HepG2 (cell line): ENCODE results near the gene CDC20. TPM values are rescaled to one million over a fixed set of nuclear protein-coding genes. Genes with fewer than 3 reads are reported as not detected.

Experiments
- EED ChIP-seq: sonication (generic); formaldehyde crosslinking; IDR thresholded peaks from 2 replicates; pipeline ENCODE4 v1.5.0; 2020; ENCODE audit warnings: mild to moderate bottlenecking, missing genetic modification reagents
- ELF3 ChIP-seq: IDR thresholded peaks from 2 replicates; pipeline ENCODE4 v1.6.1; 2016; ENCODE audit warnings: missing genetic modification reagents, missing compliant biosample characterization
- KLF6 ChIP-seq: IDR thresholded peaks from 2 replicates; pipeline ENCODE4 v1.8.0; 2016; ENCODE audit warnings: missing biosample characterization, missing genetic modification reagents
- SPEN ChIP-seq: sonication (generic); formaldehyde crosslinking; IDR thresholded peaks from 2 replicates; pipeline ENCODE4 v1.5.1; 2020; ENCODE audit warnings: low read depth, mild to moderate bottlenecking, missing genetic modification reagents
- ZNF101 ChIP-seq: sonication (generic); formaldehyde crosslinking; IDR thresholded peaks from 2 replicates; pipeline ENCODE4 v1.4.0; 2020; ENCODE audit warnings: mild to moderate bottlenecking, low read depth, missing genetic modification reagents, borderline replicate concordance
- ZNF124 ChIP-seq: sonication (generic); formaldehyde crosslinking; IDR thresholded peaks from 2 replicates; pipeline ENCODE4 v1.4.0; 2020; ENCODE audit warnings: missing genetic modification reagents
- ZSCAN30 ChIP-seq: sonication (generic); formaldehyde crosslinking; IDR thresholded peaks from 2 replicates; pipeline ENCODE4 v1.5.0; 2020; ENCODE audit warnings: mild to moderate bottlenecking, missing genetic modification reagents
- polyA plus RNA-seq, 8 experiments: library from polyadenylated mRNA; depleted of rRNA in 3 of 8; stranded (reverse) in 7 of 8; unstranded in 1 of 8; fragments of >200 nt; fragmentation: Illumina TruSeq in 4 of 8; extraction: Trizol in 4 of 8; gene quantifications; 2 replicates each; pipeline versions ENCODE4 v1.2.1 to v1.2.3, GENCODE V29; 2011 to 2016; ENCODE audit warnings: low read depth in 4 of 8, missing spikeins in 1 of 8, mixed read lengths in 1 of 8; ENCODE audit not compliant: insufficient read depth in 1 of 8
- total RNA-seq, 5 experiments: library from RNA; depleted of rRNA; stranded (reverse); fragments of >200 nt; fragmentation: Illumina TruSeq; extraction: Trizol; gene quantifications; 2 replicates each; pipeline ENCODE4 v1.2.3, GENCODE V29; 2016; ENCODE audit warnings: low read depth in 1 of 5
- TF ChIP-seq, protein P1 (sequence below): sonication (generic); formaldehyde crosslinking; IDR thresholded peaks from 2 replicates; pipeline ENCODE4 v1.5.0; 2020; ENCODE audit warnings: mild to moderate bottlenecking, missing genetic modification reagents, borderline replicate concordance
- TF ChIP-seq, protein P2 (sequence below), 2 experiments: sonication (generic) in 1 of 2; formaldehyde crosslinking in 1 of 2; IDR thresholded peaks; 2 replicates each; pipeline versions ENCODE4 v1.5.1 to v1.6.1; 2011 to 2020; ENCODE audit warnings: borderline replicate concordance in 1 of 2, low read depth in 1 of 2, low read length in 1 of 2, mild to moderate bottlenecking in 1 of 2, missing genetic modification reagents in 1 of 2, moderate library complexity in 1 of 2

Gene CDC20
- total and polyA plus RNA-seq, 2 of the 13 experiments (the other 11 are each of a cell fraction or from before 2014, with no cell fraction given): 57.9 to 90.0 TPM

DNA sequence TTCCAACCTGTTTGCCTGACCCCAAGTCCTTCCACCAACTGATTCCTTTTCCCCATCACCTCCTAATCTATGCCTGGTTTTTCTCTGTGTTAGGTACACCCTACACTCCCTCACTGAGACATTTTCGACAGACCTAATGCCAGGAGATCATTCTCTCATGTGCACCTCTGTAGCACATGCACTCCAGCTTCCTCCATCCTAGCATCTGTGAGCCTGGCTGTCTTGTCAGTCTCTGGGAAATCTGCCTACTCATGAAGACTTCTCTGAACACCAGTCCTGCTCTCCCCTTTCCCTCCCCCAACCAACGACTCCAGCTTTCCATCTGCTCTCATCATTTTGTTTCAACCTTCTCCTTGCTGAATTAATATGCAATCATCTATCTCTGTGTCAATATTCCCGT is 29.8 kb downstream of the CDC20 start (continued):
- TF ChIP-seq, protein P1, sequence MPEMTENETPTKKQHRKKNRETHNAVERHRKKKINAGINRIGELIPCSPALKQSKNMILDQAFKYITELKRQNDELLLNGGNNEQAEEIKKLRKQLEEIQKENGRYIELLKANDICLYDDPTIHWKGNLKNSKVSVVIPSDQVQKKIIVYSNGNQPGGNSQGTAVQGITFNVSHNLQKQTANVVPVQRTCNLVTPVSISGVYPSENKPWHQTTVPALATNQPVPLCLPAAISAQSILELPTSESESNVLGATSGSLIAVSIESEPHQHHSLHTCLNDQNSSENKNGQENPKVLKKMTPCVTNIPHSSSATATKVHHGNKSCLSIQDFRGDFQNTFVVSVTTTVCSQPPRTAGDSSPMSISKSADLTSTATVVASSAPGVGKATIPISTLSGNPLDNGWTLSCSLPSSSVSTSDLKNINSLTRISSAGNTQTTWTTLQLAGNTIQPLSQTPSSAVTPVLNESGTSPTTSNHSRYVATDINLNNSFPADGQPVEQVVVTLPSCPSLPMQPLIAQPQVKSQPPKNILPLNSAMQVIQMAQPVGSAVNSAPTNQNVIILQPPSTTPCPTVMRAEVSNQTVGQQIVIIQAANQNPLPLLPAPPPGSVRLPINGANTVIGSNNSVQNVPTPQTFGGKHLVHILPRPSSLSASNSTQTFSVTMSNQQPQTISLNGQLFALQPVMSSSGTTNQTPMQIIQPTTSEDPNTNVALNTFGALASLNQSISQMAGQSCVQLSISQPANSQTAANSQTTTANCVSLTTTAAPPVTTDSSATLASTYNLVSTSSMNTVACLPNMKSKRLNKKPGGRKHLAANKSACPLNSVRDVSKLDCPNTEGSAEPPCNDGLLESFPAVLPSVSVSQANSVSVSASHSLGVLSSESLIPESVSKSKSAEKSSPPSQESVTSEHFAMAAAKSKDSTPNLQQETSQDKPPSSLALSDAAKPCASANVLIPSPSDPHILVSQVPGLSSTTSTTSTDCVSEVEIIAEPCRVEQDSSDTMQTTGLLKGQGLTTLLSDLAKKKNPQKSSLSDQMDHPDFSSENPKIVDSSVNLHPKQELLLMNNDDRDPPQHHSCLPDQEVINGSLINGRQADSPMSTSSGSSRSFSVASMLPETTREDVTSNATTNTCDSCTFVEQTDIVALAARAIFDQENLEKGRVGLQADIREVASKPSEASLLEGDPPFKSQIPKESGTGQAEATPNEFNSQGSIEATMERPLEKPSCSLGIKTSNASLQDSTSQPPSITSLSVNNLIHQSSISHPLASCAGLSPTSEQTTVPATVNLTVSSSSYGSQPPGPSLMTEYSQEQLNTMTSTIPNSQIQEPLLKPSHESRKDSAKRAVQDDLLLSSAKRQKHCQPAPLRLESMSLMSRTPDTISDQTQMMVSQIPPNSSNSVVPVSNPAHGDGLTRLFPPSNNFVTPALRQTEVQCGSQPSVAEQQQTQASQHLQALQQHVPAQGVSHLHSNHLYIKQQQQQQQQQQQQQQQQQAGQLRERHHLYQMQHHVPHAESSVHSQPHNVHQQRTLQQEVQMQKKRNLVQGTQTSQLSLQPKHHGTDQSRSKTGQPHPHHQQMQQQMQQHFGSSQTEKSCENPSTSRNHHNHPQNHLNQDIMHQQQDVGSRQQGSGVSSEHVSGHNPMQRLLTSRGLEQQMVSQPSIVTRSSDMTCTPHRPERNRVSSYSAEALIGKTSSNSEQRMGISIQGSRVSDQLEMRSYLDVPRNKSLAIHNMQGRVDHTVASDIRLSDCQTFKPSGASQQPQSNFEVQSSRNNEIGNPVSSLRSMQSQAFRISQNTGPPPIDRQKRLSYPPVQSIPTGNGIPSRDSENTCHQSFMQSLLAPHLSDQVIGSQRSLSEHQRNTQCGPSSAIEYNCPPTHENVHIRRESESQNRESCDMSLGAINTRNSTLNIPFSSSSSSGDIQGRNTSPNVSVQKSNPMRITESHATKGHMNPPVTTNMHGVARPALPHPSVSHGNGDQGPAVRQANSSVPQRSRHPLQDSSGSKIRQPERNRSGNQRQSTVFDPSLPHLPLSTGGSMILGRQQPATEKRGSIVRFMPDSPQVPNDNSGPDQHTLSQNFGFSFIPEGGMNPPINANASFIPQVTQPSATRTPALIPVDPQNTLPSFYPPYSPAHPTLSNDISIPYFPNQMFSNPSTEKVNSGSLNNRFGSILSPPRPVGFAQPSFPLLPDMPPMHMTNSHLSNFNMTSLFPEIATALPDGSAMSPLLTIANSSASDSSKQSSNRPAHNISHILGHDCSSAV (CRISPR knock-in tag): no peak
- no peak for TF ChIP-seq ZNF124 (CRISPR knock-in tag)
- TF ChIP-seq KLF6 (CRISPR knock-in tag): no peak
- TF ChIP-seq ELF3: no peak
- no peak for TF ChIP-seq ZSCAN30 (CRISPR knock-in tag)
- no peak for TF ChIP-seq EED (CRISPR knock-in tag)
- TF ChIP-seq, protein P2, sequence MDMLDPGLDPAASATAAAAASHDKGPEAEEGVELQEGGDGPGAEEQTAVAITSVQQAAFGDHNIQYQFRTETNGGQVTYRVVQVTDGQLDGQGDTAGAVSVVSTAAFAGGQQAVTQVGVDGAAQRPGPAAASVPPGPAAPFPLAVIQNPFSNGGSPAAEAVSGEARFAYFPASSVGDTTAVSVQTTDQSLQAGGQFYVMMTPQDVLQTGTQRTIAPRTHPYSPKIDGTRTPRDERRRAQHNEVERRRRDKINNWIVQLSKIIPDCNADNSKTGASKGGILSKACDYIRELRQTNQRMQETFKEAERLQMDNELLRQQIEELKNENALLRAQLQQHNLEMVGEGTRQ (IDR thresholded peaks at IDR 0.05; ENCODE audit: low read depth, low read length): no peak
- TF ChIP-seq, protein P2 (CRISPR knock-in tag; IDR thresholded peaks at IDR 0.05; ENCODE audit: borderline replicate concordance): no peak
- TF ChIP-seq SPEN (CRISPR knock-in tag): no peak
- no peak for TF ChIP-seq ZNF101 (CRISPR knock-in tag)
